ENCODE data around the gene KDM6B.
A peak's percentile ranks its signal among the peaks of the same experiment; 100 is the strongest.

The KDM6B gene

DNA sequence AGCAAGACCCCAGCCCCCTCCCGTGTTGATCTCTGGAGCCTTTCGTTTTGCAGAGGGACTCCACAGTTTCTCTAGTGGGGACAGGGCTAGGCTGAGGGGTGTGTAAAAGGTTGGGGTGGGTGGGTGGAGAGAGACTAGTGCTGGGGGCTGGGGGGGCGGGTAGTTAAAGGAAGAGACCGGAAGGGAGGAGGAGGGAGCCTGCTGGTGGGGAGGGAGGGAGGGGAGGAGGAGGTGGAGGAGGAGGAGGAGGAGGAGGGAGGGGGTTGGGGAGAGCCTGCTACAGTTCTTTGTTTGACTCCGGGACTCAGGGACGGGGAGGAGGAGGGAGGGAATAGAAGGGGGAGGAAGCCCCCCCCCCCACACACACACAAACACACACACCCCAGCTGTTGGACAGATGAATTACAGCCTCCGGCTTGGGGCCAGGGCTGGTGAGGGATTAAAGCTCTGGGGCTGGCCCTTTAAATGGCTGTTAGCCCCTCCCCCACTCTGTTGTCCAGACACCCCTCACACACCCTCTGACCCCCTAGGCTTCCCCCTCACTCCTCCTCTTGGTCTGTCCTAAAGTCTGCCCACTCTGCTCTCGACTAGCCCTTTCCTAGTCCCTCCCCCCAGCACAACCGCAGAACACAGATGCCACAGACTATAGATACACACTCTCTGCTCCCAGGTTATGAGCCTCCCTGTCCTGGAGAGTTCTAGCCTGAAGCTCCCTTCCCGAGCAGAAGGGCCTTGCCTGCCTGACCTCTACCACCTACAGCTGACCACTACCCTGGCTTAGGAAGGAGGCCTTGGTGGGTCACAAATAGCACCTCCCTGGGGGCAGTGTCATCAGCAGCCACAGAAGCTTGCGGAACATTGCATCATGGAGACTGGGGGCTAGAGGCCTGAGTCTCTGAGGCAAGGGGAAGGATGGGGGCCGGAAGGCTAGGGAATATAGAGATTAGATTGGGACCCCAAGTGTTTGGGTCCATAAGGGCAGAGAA lies 4.4 kb downstream of the KDM6B start (continued):
- TF ChIP-seq, protein P1, sequence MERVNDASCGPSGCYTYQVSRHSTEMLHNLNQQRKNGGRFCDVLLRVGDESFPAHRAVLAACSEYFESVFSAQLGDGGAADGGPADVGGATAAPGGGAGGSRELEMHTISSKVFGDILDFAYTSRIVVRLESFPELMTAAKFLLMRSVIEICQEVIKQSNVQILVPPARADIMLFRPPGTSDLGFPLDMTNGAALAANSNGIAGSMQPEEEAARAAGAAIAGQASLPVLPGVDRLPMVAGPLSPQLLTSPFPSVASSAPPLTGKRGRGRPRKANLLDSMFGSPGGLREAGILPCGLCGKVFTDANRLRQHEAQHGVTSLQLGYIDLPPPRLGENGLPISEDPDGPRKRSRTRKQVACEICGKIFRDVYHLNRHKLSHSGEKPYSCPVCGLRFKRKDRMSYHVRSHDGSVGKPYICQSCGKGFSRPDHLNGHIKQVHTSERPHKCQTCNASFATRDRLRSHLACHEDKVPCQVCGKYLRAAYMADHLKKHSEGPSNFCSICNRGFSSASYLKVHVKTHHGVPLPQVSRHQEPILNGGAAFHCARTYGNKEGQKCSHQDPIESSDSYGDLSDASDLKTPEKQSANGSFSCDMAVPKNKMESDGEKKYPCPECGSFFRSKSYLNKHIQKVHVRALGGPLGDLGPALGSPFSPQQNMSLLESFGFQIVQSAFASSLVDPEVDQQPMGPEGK (tag by site-specific recombination; IDR thresholded peaks at IDR 0.05), result peak; percentile 87
- TF ChIP-seq BCL11B (tag by site-specific recombination; IDR thresholded peaks at IDR 0.05; ENCODE audit: low read depth) (no peak; the same call in 1 of the 2 replicates), ZSCAN30 (tag by site-specific recombination; IDR thresholded peaks at IDR 0.05) (no peak), ZNF354C (tag by site-specific recombination; IDR thresholded peaks at IDR 0.05; ENCODE audit: borderline replicate concordance, low read depth) (no peak), SETDB1 (IDR thresholded peaks at IDR 0.05; ENCODE audit: insufficient read length, low read length) (no peak), SCRT1 (tag by site-specific recombination; IDR thresholded peaks at IDR 0.05; ENCODE audit: borderline replicate concordance) (no peak), SP2 (tag by site-specific recombination; IDR thresholded peaks at IDR 0.05) (peak; percentile 61), ZNF114 (tag by site-specific recombination; IDR thresholded peaks at IDR 0.05) (no peak), ZNF670 (tag by site-specific recombination; IDR thresholded peaks at IDR 0.05; ENCODE audit: low read depth) (no peak), ZNF548 (tag by site-specific recombination; IDR thresholded peaks at IDR 0.05) (no peak), ZNF132 (tag by site-specific recombination; IDR thresholded peaks at IDR 0.05; ENCODE audit: borderline replicate concordance) (no peak), ZNF473 (tag by site-specific recombination; IDR thresholded peaks at IDR 0.05) (no peak), ZNF19 (tag by site-specific recombination; IDR thresholded peaks at IDR 0.05; ENCODE audit: low read depth) (no peak), YY1 (tag by site-specific recombination; IDR thresholded peaks at IDR 0.05) (no peak), GLI2 (tag by site-specific recombination; IDR thresholded peaks at IDR 0.05; ENCODE audit: borderline replicate concordance, low read depth) (no peak), ZNF600 (tag by site-specific recombination; IDR thresholded peaks at IDR 0.05) (peak; percentile 95), ZNF549 (tag by site-specific recombination; IDR thresholded peaks at IDR 0.05) (no peak), ZNF274 (IDR thresholded peaks at IDR 0.05; ENCODE audit: low read length) (no peak), ZNF274 (tag by site-specific recombination; IDR thresholded peaks at IDR 0.05; ENCODE audit: borderline replicate concordance) (no peak), ZNF157 (tag by site-specific recombination; IDR thresholded peaks at IDR 0.05) (no peak; the same call in 1 of the 2 replicates), ZNF37A (tag by site-specific recombination; IDR thresholded peaks at IDR 0.05) (no peak), ZFP3 (tag by site-specific recombination; IDR thresholded peaks at IDR 0.05; ENCODE audit: low read depth) (no peak)
- TF ChIP-seq, protein P2, sequence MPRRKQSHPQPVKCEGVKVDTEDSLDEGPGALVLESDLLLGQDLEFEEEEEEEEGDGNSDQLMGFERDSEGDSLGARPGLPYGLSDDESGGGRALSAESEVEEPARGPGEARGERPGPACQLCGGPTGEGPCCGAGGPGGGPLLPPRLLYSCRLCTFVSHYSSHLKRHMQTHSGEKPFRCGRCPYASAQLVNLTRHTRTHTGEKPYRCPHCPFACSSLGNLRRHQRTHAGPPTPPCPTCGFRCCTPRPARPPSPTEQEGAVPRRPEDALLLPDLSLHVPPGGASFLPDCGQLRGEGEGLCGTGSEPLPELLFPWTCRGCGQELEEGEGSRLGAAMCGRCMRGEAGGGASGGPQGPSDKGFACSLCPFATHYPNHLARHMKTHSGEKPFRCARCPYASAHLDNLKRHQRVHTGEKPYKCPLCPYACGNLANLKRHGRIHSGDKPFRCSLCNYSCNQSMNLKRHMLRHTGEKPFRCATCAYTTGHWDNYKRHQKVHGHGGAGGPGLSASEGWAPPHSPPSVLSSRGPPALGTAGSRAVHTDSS (tag by site-specific recombination; IDR thresholded peaks at IDR 0.05), result no peak
- TF ChIP-seq, protein P3, sequence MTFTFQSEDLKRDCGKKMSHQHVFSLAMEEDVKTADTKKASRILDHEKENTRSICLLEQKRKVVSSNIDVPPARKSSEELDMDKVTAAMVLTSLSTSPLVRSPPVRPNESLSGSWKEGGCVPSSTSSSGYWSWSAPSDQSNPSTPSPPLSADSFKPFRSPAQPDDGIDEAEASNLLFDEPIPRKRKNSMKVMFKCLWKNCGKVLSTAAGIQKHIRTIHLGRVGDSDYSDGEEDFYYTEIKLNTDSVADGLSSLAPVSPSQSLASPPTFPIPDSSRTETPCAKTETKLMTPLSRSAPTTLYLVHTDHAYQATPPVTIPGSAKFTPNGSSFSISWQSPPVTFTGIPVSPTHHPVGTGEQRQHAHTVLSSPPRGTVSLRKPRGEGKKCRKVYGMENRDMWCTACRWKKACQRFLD (tag by site-specific recombination; IDR thresholded peaks at IDR 0.05), result no peak
- TF ChIP-seq, protein P4, sequence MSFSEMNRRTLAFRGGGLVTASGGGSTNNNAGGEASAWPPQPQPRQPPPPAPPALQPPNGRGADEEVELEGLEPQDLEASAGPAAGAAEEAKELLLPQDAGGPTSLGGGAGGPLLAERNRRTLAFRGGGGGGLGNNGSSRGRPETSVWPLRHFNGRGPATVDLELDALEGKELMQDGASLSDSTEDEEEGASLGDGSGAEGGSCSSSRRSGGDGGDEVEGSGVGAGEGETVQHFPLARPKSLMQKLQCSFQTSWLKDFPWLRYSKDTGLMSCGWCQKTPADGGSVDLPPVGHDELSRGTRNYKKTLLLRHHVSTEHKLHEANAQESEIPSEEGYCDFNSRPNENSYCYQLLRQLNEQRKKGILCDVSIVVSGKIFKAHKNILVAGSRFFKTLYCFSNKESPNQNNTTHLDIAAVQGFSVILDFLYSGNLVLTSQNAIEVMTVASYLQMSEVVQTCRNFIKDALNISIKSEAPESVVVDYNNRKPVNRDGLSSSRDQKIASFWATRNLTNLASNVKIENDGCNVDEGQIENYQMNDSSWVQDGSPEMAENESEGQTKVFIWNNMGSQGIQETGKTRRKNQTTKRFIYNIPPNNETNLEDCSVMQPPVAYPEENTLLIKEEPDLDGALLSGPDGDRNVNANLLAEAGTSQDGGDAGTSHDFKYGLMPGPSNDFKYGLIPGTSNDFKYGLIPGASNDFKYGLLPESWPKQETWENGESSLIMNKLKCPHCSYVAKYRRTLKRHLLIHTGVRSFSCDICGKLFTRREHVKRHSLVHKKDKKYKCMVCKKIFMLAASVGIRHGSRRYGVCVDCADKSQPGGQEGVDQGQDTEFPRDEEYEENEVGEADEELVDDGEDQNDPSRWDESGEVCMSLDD (tag by site-specific recombination; IDR thresholded peaks at IDR 0.05), result 0 out of 2 replicates have a peak, but pooled peaks have one; percentile 38
- TF ChIP-seq, protein P5, sequence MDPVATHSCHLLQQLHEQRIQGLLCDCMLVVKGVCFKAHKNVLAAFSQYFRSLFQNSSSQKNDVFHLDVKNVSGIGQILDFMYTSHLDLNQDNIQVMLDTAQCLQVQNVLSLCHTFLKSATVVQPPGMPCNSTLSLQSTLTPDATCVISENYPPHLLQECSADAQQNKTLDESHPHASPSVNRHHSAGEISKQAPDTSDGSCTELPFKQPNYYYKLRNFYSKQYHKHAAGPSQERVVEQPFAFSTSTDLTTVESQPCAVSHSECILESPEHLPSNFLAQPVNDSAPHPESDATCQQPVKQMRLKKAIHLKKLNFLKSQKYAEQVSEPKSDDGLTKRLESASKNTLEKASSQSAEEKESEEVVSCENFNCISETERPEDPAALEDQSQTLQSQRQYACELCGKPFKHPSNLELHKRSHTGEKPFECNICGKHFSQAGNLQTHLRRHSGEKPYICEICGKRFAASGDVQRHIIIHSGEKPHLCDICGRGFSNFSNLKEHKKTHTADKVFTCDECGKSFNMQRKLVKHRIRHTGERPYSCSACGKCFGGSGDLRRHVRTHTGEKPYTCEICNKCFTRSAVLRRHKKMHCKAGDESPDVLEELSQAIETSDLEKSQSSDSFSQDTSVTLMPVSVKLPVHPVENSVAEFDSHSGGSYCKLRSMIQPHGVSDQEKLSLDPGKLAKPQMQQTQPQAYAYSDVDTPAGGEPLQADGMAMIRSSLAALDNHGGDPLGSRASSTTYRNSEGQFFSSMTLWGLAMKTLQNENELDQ (tag by site-specific recombination; IDR thresholded peaks at IDR 0.05; ENCODE audit: low read depth), result no peak
- TF ChIP-seq, protein P6, sequence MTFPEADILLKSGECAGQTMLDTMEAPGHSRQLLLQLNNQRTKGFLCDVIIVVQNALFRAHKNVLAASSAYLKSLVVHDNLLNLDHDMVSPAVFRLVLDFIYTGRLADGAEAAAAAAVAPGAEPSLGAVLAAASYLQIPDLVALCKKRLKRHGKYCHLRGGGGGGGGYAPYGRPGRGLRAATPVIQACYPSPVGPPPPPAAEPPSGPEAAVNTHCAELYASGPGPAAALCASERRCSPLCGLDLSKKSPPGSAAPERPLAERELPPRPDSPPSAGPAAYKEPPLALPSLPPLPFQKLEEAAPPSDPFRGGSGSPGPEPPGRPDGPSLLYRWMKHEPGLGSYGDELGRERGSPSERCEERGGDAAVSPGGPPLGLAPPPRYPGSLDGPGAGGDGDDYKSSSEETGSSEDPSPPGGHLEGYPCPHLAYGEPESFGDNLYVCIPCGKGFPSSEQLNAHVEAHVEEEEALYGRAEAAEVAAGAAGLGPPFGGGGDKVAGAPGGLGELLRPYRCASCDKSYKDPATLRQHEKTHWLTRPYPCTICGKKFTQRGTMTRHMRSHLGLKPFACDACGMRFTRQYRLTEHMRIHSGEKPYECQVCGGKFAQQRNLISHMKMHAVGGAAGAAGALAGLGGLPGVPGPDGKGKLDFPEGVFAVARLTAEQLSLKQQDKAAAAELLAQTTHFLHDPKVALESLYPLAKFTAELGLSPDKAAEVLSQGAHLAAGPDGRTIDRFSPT (tag by site-specific recombination; IDR thresholded peaks at IDR 0.05), result no peak
